Fibroblast of skin of left biceps (primary cell): Measurements from ENCODE around the gene EOLA1.
A peak's percentile ranks its signal among the peaks of the same experiment; 100 is the strongest.
"Not testable (repeated sequence)": the region's sequence is repeated elsewhere in the genome, so short reads cannot be mapped to it uniquely, and the experiment has no call there.

ENCODE experiments used
- DNase-seq, 2 experiments: peaks; one replicate each; pipeline ENCODE4 v3.0.0-alpha.2; 2013; ENCODE audit warnings: low read depth in 2 of 2

EOLA1 gene

GRCh38 chrX:149540621-149541520 is at the start of gene EOLA1:
TSS of gene EOLA1 (plus strand) at chrX:149541012. CDS start at chrX:149545631, 4,619 bp downstream.
- peak; percentile 83 to 86 for DNase-seq

GRCh38 chrX:149491812-149492211 is 49.0 kb upstream of the EOLA1 start:
- no peak for DNase-seq

GRCh38 chrX:149493567-149494562 is 46.9 kb upstream of the EOLA1 start:
- no peak for DNase-seq

GRCh38 chrX:149494844-149495565 is 45.8 kb upstream of the EOLA1 start:
- DNase-seq = no peak

GRCh38 chrX:149495573-149496071 is 45.2 kb upstream of the EOLA1 start:
- DNase-seq = no peak

- no peak for DNase-seq
These were observed 43.8 kb upstream of the EOLA1 start for GRCh38 chrX:149497054-149497453.

GRCh38 chrX:149497626-149498025 is 43.2 kb upstream of the EOLA1 start:
- no peak for DNase-seq

- DNase-seq = no peak
These were observed 42.0 kb upstream of the EOLA1 start for GRCh38 chrX:149498767-149499166.

GRCh38 chrX:149499766-149500165 is 41.0 kb upstream of the EOLA1 start:
- DNase-seq = no peak

- not testable (repeated sequence) for DNase-seq
These were observed 37.9 kb upstream of the EOLA1 start for GRCh38 chrX:149502923-149503322.

GRCh38 chrX:149503446-149503845 is 37.4 kb upstream of the EOLA1 start:
- DNase-seq = not testable (repeated sequence)

GRCh38 chrX:149504226-149504914 is 36.4 kb upstream of the EOLA1 start:
- no peak for DNase-seq

- peak in 1 of 2 experiments; percentile 47 for DNase-seq
These were observed 35.7 kb upstream of the EOLA1 start, which contains the start of gene IDS for GRCh38 chrX:149504915-149505651. TSS of gene IDS (minus strand) at chrX:149505306. CDS start at chrX:149505137, 169 bp downstream.

GRCh38 chrX:149505671-149506070 is 35.1 kb upstream of the EOLA1 start:
- DNase-seq = no peak

- DNase-seq = no peak
These were observed 34.5 kb upstream of the EOLA1 start for GRCh38 chrX:149506349-149506748.

GRCh38 chrX:149508467-149508866 is 32.3 kb upstream of the EOLA1 start:
- DNase-seq = no peak

- no peak for DNase-seq
These were observed 30.4 kb upstream of the EOLA1 start for GRCh38 chrX:149510386-149510785.

- DNase-seq = no peak
These were observed 29.7 kb upstream of the EOLA1 start for GRCh38 chrX:149511081-149511480.

- no peak for DNase-seq
These were observed 28.5 kb upstream of the EOLA1 start for GRCh38 chrX:149512225-149512885.
